ENCODE data around the gene TRPM2.
A peak's percentile ranks its signal among the peaks of the same experiment; 100 is the strongest.

TRPM2 gene

DNA sequence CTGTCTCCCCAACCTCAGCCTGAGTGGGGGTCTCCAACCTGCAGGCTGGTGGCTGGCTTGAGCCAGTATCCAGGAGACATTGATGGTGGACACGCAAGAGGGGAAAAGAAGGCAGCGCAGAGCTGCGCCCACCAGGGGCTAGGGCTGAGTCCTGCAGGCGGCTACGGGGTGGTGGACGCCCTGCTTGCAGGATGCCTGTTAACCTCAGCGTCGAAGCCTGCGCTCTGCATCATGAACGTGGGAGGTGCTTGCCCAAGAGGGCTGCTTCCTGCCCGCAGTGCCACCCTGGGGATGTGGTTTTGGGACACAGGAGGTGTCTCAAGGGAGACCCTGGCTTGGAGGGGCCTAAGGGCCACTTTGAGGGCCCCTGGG, 25.8 kb upstream of the TRPM2 start:
- Mint-ChIP-seq H3K4me3 (no peak overlapping the region), H3K9me3 (no peaks in the 10 kb centered on the region), H3K27me3 (ENCODE audit: low read depth, poor library complexity) (peaks cover 3% of the 10 kb centered on the region), H3K27ac (no peak overlapping the region), H3K4me1 (peaks cover 19% of the 10 kb centered on the region), H3K36me3 (ENCODE audit: low read depth) (no peaks in the 10 kb centered on the region)
- TF ChIP-seq, protein P1, sequence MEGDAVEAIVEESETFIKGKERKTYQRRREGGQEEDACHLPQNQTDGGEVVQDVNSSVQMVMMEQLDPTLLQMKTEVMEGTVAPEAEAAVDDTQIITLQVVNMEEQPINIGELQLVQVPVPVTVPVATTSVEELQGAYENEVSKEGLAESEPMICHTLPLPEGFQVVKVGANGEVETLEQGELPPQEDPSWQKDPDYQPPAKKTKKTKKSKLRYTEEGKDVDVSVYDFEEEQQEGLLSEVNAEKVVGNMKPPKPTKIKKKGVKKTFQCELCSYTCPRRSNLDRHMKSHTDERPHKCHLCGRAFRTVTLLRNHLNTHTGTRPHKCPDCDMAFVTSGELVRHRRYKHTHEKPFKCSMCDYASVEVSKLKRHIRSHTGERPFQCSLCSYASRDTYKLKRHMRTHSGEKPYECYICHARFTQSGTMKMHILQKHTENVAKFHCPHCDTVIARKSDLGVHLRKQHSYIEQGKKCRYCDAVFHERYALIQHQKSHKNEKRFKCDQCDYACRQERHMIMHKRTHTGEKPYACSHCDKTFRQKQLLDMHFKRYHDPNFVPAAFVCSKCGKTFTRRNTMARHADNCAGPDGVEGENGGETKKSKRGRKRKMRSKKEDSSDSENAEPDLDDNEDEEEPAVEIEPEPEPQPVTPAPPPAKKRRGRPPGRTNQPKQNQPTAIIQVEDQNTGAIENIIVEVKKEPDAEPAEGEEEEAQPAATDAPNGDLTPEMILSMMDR (IDR thresholded peaks at IDR 0.05), result no peak
- no peak for DNase-seq

DNA sequence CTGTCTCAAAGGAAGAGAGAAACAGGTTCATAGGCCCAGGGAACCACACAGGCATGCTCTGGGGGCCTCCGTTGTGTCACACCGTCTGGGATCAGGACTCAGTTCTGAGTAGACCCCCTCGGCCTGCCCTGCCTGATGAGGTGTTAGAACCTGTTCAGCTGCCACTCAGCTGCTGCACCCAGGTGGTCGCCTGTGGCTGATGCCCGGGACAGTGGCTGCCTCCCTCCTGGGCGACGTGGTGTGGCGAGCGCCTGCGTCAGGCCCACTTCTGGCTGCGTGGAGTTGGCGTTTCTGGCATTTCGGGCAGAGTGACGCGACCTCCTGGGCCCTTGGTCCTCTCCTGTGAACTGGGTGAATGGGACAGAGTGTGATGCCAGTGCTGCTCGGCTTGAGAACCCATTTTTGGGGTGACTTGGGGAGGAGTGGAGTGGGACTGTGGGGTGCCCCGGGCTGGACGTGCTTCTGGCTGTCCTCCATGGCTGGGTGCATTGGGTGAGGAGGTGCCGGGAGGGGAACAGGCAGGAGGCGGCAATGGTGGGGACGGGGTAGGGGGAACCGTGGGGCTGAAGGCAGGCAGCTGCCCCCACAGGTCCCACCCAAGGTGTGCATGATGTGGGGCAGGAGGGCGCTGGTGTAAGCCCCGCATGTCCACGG, 25.1 kb upstream of the TRPM2 start:
- Mint-ChIP-seq H3K4me1 (peaks cover 27% of the 10 kb centered on the region), H3K9me3 (no peaks in the 10 kb centered on the region), H3K27ac (no peak overlapping the region), H3K4me3 (no peak overlapping the region), H3K27me3 (ENCODE audit: low read depth, poor library complexity) (no peaks in the 10 kb centered on the region), H3K36me3 (ENCODE audit: low read depth) (no peaks in the 10 kb centered on the region)
- TF ChIP-seq, protein P1 (IDR thresholded peaks at IDR 0.05), result no peak
- no peak for DNase-seq

DNA sequence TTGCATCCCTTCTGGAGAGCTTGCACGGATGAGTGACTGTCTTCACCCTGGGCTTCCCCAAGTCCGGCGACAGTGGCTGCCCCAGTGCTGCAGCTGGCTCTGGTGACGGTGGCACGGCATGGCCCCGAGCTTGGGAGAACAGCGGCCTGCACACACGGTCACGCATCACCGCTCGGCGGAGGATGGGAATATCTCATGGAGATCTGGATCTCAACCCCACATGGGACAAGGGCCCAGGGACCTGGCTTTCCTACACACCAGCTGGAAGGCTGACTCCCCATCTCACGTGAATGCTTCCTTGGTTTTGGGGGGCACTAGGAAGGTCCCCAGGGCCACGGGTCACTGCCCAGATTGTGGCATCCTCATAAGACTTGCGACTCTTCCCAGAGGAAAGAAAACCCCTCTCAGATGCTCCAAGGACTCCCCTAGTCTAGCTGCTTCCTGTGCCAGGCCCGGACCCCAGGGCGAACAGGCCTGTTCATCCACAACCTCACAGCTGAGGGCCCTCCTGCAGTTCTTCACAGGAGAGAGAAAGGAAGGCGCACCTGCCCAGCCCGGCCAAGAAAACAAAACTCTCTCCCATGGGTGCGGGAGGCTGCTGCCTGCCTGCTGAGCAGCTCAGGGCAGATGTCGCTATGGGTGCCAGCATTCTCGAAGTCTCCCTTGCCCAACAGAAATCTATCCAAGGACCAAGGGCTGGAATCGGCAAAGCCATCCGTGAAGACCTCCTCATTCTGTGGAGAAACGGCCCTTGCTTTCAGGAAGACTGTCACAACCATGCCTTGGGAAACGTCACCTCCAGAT, 24.1 kb upstream of the TRPM2 start:
- peak; percentile 36 for DNase-seq
- Mint-ChIP-seq H3K27ac (peak overlapping the region; percentile 85), H3K27me3 (ENCODE audit: low read depth, poor library complexity) (no peaks in the 10 kb centered on the region), H3K4me3 (no peak overlapping the region), H3K36me3 (ENCODE audit: low read depth) (no peaks in the 10 kb centered on the region), H3K9me3 (no peaks in the 10 kb centered on the region), H3K4me1 (peaks cover 31% of the 10 kb centered on the region)
- TF ChIP-seq, protein P1 (IDR thresholded peaks at IDR 0.05), result no peak

- Mint-ChIP-seq H3K9me3 (no peaks in the 10 kb centered on the region), H3K27me3 (ENCODE audit: low read depth, poor library complexity) (no peaks in the 10 kb centered on the region), H3K27ac (peak overlapping the region; percentile 85), H3K36me3 (ENCODE audit: low read depth) (no peaks in the 10 kb centered on the region), H3K4me3 (no peak overlapping the region), H3K4me1 (peaks cover 31% of the 10 kb centered on the region)
- DNase-seq, result no peak
- TF ChIP-seq, protein P1 (IDR thresholded peaks at IDR 0.05), result no peak
Observed at GRCh38 chr21:44329971-44330681, 23.3 kb upstream of the TRPM2 start.

- TF ChIP-seq, protein P1 (IDR thresholded peaks at IDR 0.05), result no peak
- no peak overlapping the region for H3K4me3 Mint-ChIP-seq
- no peaks in the 10 kb centered on the region for H3K36me3 Mint-ChIP-seq (ENCODE audit: low read depth)
- no peaks in the 10 kb centered on the region for H3K27me3 Mint-ChIP-seq (ENCODE audit: low read depth, poor library complexity)
- H3K9me3 Mint-ChIP-seq, result no peaks in the 10 kb centered on the region
- no peak overlapping the region for H3K27ac Mint-ChIP-seq
- no peak for DNase-seq
- H3K4me1 Mint-ChIP-seq, result peaks cover 31% of the 10 kb centered on the region
Observed at GRCh38 chr21:44330698-44331097, 22.7 kb upstream of the TRPM2 start.

All from nephron progenitor cell (in vitro differentiated cells).